Stimulated activated CD8-positive, alpha-beta memory T cell treated with anti-CD3 and anti-CD28 coated beads, Interleukin-15, amount 100 ng/mL, for 4 hours (primary cell): ENCODE results near the gene SPATA45.

Source experiments
- DNase-seq, 2 donors: peaks; one replicate each; pipeline ENCODE4 v3.0.0-alpha.2; 2020; ENCODE audit warnings: low read depth in 2 of 2

SPATA45 gene

DNA sequence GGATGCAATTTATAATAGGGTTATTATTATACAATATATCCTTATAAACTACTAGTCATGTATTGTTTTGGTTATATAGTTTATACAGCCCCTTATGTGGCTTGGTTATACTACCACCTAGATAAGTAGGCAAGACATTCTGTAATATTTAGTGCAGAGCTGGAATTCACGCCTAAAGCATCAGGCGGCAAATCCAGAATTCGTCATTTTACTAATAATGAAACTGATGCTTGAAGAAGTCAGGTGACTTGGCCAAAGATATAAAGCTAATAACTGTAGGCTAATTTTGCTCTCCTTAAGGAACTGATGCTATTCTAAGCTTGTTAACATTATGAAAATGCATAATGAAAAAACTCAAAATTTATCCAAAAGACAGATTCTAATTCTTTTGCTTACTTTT is 66.7 kb downstream of the SPATA45 start:
- DNase-seq = no peak
